IMR-90 (cell line): Measurements from ENCODE around the gene NEK8. TPM values are rescaled to one million over a fixed set of nuclear protein-coding genes. Genes with fewer than 3 reads are reported as not detected.

Source experiments
- ATAC-seq: fragments of 200-7000 bp; cut with Tn5 transposase; 2 replicates; pipeline ENCODE4 v1.9.1; 2020; ENCODE audit warnings: low read depth, mild to moderate bottlenecking, moderate library complexity
- BruUV-seq: library from RNA; stranded (reverse); fragments of 400-500 nt; replicated peaks from 2 replicates; lab custom pipeline; 2021; lab: Mats Ljungman, UMichigan
- CTCF ChIA-PET: fragments of 300-600 bp; formaldehyde crosslinking; extraction: SDS; loops from one replicate; lab custom pipeline; 2021; ENCODE audit warnings: antibody characterized with exemption; lab: Yijun Ruan, JAX
- POLR2A ChIA-PET: fragments of 300-600 bp; sonication (Branson Sonifier 250); formaldehyde crosslinking; loops from one replicate; lab custom pipeline; 2022; ENCODE audit warnings: antibody characterized with exemption; ENCODE audit not compliant: unreplicated experiment; lab: Charles Lee
- DNase-seq: peaks from one replicate; pipeline ENCODE4 v3.0.0; 2013
- H2AFZ ChIP-seq: replicated peaks from 2 replicates; pipeline ENCODE3; 2013; ENCODE audit warnings: low read length, mild to moderate bottlenecking; ENCODE audit not compliant: poor library complexity
- H2AK5ac ChIP-seq: 2 replicates; pipeline ENCODE4 v1.6.1; 2013; ENCODE audit warnings: low read depth, low read length, inconsistent platforms
- H2AK9ac ChIP-seq: replicated peaks from 2 replicates; pipeline ENCODE3; 2013; ENCODE audit warnings: mild to moderate bottlenecking, low read depth, low read length, moderate library complexity; ENCODE audit not compliant: poor library complexity
- H2BK120ac ChIP-seq: 2 replicates; pipeline ENCODE4 v1.6.1; 2013; ENCODE audit warnings: low read depth, low read length, inconsistent platforms
- H2BK15ac ChIP-seq: 3 replicates; pipeline ENCODE4 v1.6.1; 2013; ENCODE audit warnings: low read depth, low read length, inconsistent platforms
- H2BK20ac ChIP-seq: 2 replicates; pipeline ENCODE4 v1.6.1; 2013; ENCODE audit warnings: low read depth, mild to moderate bottlenecking, inconsistent platforms, low read length, moderate library complexity
- H2BK5ac ChIP-seq: 2 replicates; pipeline ENCODE4 v1.6.1; 2013; ENCODE audit warnings: mild to moderate bottlenecking, low read depth, low read length, inconsistent platforms; ENCODE audit not compliant: poor library complexity, severe bottlenecking
- H3K14ac ChIP-seq: replicated peaks from 2 replicates; pipeline ENCODE4 v1.6.1; 2013; ENCODE audit warnings: low read depth, low read length, inconsistent platforms
- H3K18ac ChIP-seq: 2 replicates; pipeline ENCODE4 v1.6.1; 2013; ENCODE audit warnings: low read depth, low read length, control low read depth
- H3K23ac ChIP-seq: 2 replicates; pipeline ENCODE4 v1.6.1; 2013; ENCODE audit warnings: low read depth, low read length, inconsistent platforms
- H3K27ac ChIP-seq: 2 replicates; pipeline ENCODE4 v1.5.1; 2013; ENCODE audit warnings: mild to moderate bottlenecking, control low read depth, low read length; ENCODE audit not compliant: insufficient read depth
- H3K27me3 ChIP-seq: 2 replicates; pipeline ENCODE4 v1.6.1; 2013; ENCODE audit warnings: low read length; ENCODE audit not compliant: control insufficient read depth, insufficient read depth
- H3K36me3 ChIP-seq: 2 replicates; pipeline ENCODE4 v1.6.1; 2013; ENCODE audit warnings: low read length, mixed read lengths; ENCODE audit not compliant: control insufficient read depth, insufficient read depth
- H3K4ac ChIP-seq: 2 replicates; pipeline ENCODE4 v1.6.1; 2013; ENCODE audit warnings: low read depth, low read length, inconsistent platforms
- H3K4me1 ChIP-seq: 2 replicates; pipeline ENCODE4 v1.6.1; 2013; ENCODE audit warnings: low read length, mixed read lengths; ENCODE audit not compliant: control insufficient read depth, insufficient read depth
- H3K4me2 ChIP-seq: 2 replicates; pipeline ENCODE4 v1.6.1; 2013; ENCODE audit warnings: low read depth, mild to moderate bottlenecking, control low read depth, low read length, moderate library complexity
- H3K4me3 ChIP-seq: 2 replicates; pipeline ENCODE4 v1.5.1; 2013; ENCODE audit warnings: low read depth, mild to moderate bottlenecking, control low read depth, low read length, moderate library complexity; ENCODE audit not compliant: insufficient read depth
- H3K56ac ChIP-seq: 2 replicates; pipeline ENCODE4 v1.6.1; 2013; ENCODE audit warnings: low read length, inconsistent platforms; ENCODE audit not compliant: insufficient read depth; ENCODE audit errors: extremely low read depth
- H3K79me1 ChIP-seq, 2 experiments: 2 replicates each; pipeline ENCODE4 v1.6.1; 2013; ENCODE audit warnings: low read length in 2 of 2, inconsistent platforms in 1 of 2, low read depth in 1 of 2
- H3K9ac ChIP-seq: 2 replicates; pipeline ENCODE4 v1.6.1; 2013; ENCODE audit warnings: low read depth, low read length, control low read depth
- H3K9me1 ChIP-seq: 2 replicates; pipeline ENCODE4 v1.6.1; 2013; ENCODE audit warnings: low read length, inconsistent platforms; ENCODE audit not compliant: insufficient read depth
- H3K9me3 ChIP-seq: 2 replicates; pipeline ENCODE4 v1.6.1; 2013; ENCODE audit warnings: low read length; ENCODE audit not compliant: control insufficient read depth, insufficient read depth
- H4K20me1 ChIP-seq: 2 replicates; pipeline ENCODE4 v1.6.1; 2013; ENCODE audit warnings: low read length, inconsistent platforms; ENCODE audit not compliant: insufficient read depth
- H4K5ac ChIP-seq: 2 replicates; pipeline ENCODE4 v1.6.1; 2013; ENCODE audit warnings: mild to moderate bottlenecking, low read depth, low read length, control low read depth
- H4K8ac ChIP-seq, 2 experiments: 2 replicates each; pipeline ENCODE4 v1.6.1; 2013; ENCODE audit warnings: low read depth in 2 of 2, low read length in 2 of 2, control low read depth in 1 of 2, inconsistent platforms in 1 of 2
- H4K91ac ChIP-seq: 2 replicates; pipeline ENCODE4 v1.6.1; 2013; ENCODE audit warnings: low read depth, low read length, inconsistent platforms; ENCODE audit not compliant: insufficient read depth
- CEBPB ChIP-seq: IDR thresholded peaks from 2 replicates; pipeline ENCODE4 v1.6.1; 2012; ENCODE audit warnings: low read depth, low read length, improper control_type of control experiment
- ELK1 ChIP-seq: fragments of 150-350 bp; IDR thresholded peaks from 2 replicates; pipeline ENCODE4 v1.6.1; 2016; ENCODE audit warnings: low read depth, mild to moderate bottlenecking, low read length, moderate library complexity, borderline replicate concordance
- NFE2L2 ChIP-seq: fragments of 150-350 bp; IDR thresholded peaks from 2 replicates; pipeline ENCODE4 v1.6.1; 2016; ENCODE audit warnings: low read depth, mild to moderate bottlenecking, low read length
- RCOR1 ChIP-seq: IDR thresholded peaks from 2 replicates; pipeline ENCODE4 v1.6.1; 2012; ENCODE audit warnings: mild to moderate bottlenecking, low read length, improper control_type of control experiment; ENCODE audit not compliant: insufficient replicate concordance
- RFX5 ChIP-seq: IDR thresholded peaks from 2 replicates; pipeline ENCODE4 v1.8.0; 2012; ENCODE audit warnings: low read depth, mild to moderate bottlenecking, low read length, moderate library complexity
- SMC3 ChIP-seq: fragments of 150-350 bp; IDR thresholded peaks from 2 replicates; pipeline ENCODE4 v1.6.1; 2016; ENCODE audit warnings: low read depth, mild to moderate bottlenecking, antibody characterized with exemption, low read length, moderate library complexity
- WGBS, 2 experiments: methylation state at CpG; one replicate each; pipeline versions ENCODE4 v1.1.5 to v1.1.7; 2013; ENCODE audit warnings: missing lambda C conversion rate in 2 of 2; ENCODE audit not compliant: insufficient read length in 1 of 2; ENCODE audit errors: extremely low coverage in 2 of 2; 5-methylcytosine and 5-hydroxymethylcytosine counted together
- dilution Hi-C: fragments of 300-500 bp; cut with HindIII; formaldehyde crosslinking; loops from one replicate; pipeline ENCODE4 v1.14.3; 2018; ENCODE audit warnings: low sequenced_read_pairs; ENCODE audit not compliant: unreplicated experiment
- in situ Hi-C: fragments of 300-500 bp; cut with MboI; formaldehyde crosslinking; loops from 3 replicates; pipeline ENCODE4 v1.14.3; 2019; ENCODE audit warnings: low sequenced_read_pairs, inconsistent platforms, mixed read lengths
- intact Hi-C: fragments of 100-400 bp; cut with micrococcal nuclease; formaldehyde crosslinking; loops from 2 replicates; pipeline ENCODE4 v1.10.0; 2022
- polyA plus RNA-seq, 3 experiments: library from polyadenylated mRNA; depleted of rRNA; stranded (reverse); fragments of >200 nt; gene quantifications; 2 replicates each; pipeline ENCODE4 v1.2.3, GENCODE V29; 2012; ENCODE audit warnings: low replicate concordance in 1 of 3
- total RNA-seq: library from RNA; depleted of rRNA; stranded (reverse); fragments of >200 nt; gene quantifications from 2 replicates; pipeline ENCODE4 v1.2.3, GENCODE V29; 2012

Gene NEK8
- total and polyA plus RNA-seq, 2 of the 4 experiments (the other 2 are of a cell fraction), result 4.6 to 5.2 TPM

GRCh38 chr17:28760601-28761562 lies 32.3 kb downstream of the NEK8 start:
- Histone ChIP-seq H2AK5ac (no peak overlapping the region), H2BK120ac (no peak overlapping the region), H3K27ac (no peak overlapping the region), H4K91ac (no peak overlapping the region), H3K9me3 (no peaks in the 10 kb centered on the region), H4K20me1 (peaks cover 27% of the 10 kb centered on the region; the same call in 1 of the 2 replicates), H3K18ac (no peak overlapping the region), H3K27me3 (no peaks in the 10 kb centered on the region), H3K14ac (no peak overlapping the region), H3K9me1 (no peaks in the 10 kb centered on the region), H4K8ac (no peak overlapping the region), H3K9ac (no peak overlapping the region), H3K23ac (no peak overlapping the region), H3K4me2 (no peak overlapping the region), H3K36me3 (peaks cover 34% of the 10 kb centered on the region), H2AFZ (no peak overlapping the region), H3K4me1 (peaks cover 4% of the 10 kb centered on the region; the same call in 1 of the 2 replicates), H2BK5ac (no peak overlapping the region), H2AK9ac (no peak overlapping the region), H3K56ac (no peak overlapping the region), H2BK15ac (no peak overlapping the region), H3K4me3 (no peak overlapping the region), H4K5ac (no peak overlapping the region), H3K79me1 (peaks cover 10 to 50% of the 10 kb centered on the region in 2 experiments), H2BK20ac (no peak overlapping the region), H3K4ac (no peak overlapping the region)
- peak; percentile 66 for DNase-seq
- TF ChIP-seq NFE2L2, result no peak
- TF ChIP-seq SMC3, result no peak
- no peak for TF ChIP-seq RCOR1
- no peak for TF ChIP-seq RFX5
- TF ChIP-seq ELK1, result no peak
- peak; percentile 35; the same call in 1 of the 2 replicates for TF ChIP-seq CEBPB
- peak; percentile 56 for ATAC-seq
- no TSS peak for BruUV-seq
- ChIA-PET POLR2A (interaction anchor here (1.1 kb wide), 1 partner anchor 34 kb away, joined by 3 read pairs; no protein-coding TSS in a partner anchor), CTCF (interaction anchor here (0.7 to 1.7 kb wide), 2 partner anchors 12 to 34 kb away, joined by 3 to 5 read pairs; no protein-coding TSS in a partner anchor)
- in situ Hi-C loops (no loop called here), dilution Hi-C loops (no loop called here), intact Hi-C loops (loop anchor here (5.0 to 10.0 kb wide), 2 partner anchors 54 to 96 kb away; partner anchors contain the start of gene ERAL1)
- WGBS, 2 experiments, result 80% methylated on average over 1 of the region's 9 CpGs; no CpG with 5 or more reads in 1 of the 2 experiments
